ENCODE measurements around the gene MRNIP.
"Not testable (repeated sequence)": the region's sequence is repeated elsewhere in the genome, so short reads cannot be mapped to it uniquely, and the experiment has no call there.

MRNIP gene

GRCh38 chr5:179837076-179838011, 21.3 kb downstream of the MRNIP start:
- no peaks in the 10 kb centered on the region for H3K4me1 ChIP-seq (ENCODE audit: control insufficient read depth, low read length)
- H3K79me2 ChIP-seq (ENCODE audit: control insufficient read depth, low read length): no peaks in the 10 kb centered on the region
- H3K27me3 ChIP-seq (ENCODE audit: control insufficient read depth, low read length): no peaks in the 10 kb centered on the region
- H3K27ac ChIP-seq (ENCODE audit: low read depth, low read length): no peak overlapping the region
- TF ChIP-seq CTCF (IDR thresholded peaks at IDR 0.05; ENCODE audit: low read depth, low read length, poor library complexity, severe bottlenecking) (no peak), EZH2phosphoT487 (IDR thresholded peaks at IDR 0.05; ENCODE audit: borderline replicate concordance, low read length) (no peak)
- H3K4me2 ChIP-seq (ENCODE audit: low read length): no peak overlapping the region
- no peaks in the 10 kb centered on the region for H3K9me3 ChIP-seq (ENCODE audit: control insufficient read depth, insufficient read depth, low read length)
- H3K4me3 ChIP-seq (ENCODE audit: low read length): no peak overlapping the region
- peaks cover 51% of the 10 kb centered on the region for H3K36me3 ChIP-seq (ENCODE audit: control insufficient read depth, low read length)
- H4K20me1 ChIP-seq (ENCODE audit: control insufficient read depth, insufficient read depth, low read depth, low read length): no peaks in the 10 kb centered on the region
- no peaks in the 10 kb centered on the region for H3K9me2 ChIP-seq (replicated peaks; ENCODE audit: control insufficient read depth, low read length)
- no peaks in the 10 kb centered on the region for H3F3A ChIP-seq (ENCODE audit: control insufficient read depth, insufficient read depth)

- no peaks in the 10 kb centered on the region for H3K9me3 ChIP-seq (ENCODE audit: control insufficient read depth, insufficient read depth, low read length)
- no peaks in the 10 kb centered on the region for H3K9me2 ChIP-seq (replicated peaks; ENCODE audit: control insufficient read depth, low read length)
- no peak overlapping the region for H3K27ac ChIP-seq (ENCODE audit: low read depth, low read length)
- H3F3A ChIP-seq (ENCODE audit: control insufficient read depth, insufficient read depth): no peaks in the 10 kb centered on the region
- H3K4me2 ChIP-seq (ENCODE audit: low read length): no peak overlapping the region
- no peaks in the 10 kb centered on the region for H3K79me2 ChIP-seq (ENCODE audit: control insufficient read depth, low read length)
- no peak for TF ChIP-seq CTCF (IDR thresholded peaks at IDR 0.05; ENCODE audit: low read depth, low read length, poor library complexity, severe bottlenecking)
- TF ChIP-seq EZH2phosphoT487 (IDR thresholded peaks at IDR 0.05; ENCODE audit: borderline replicate concordance, low read length): no peak
- no peak overlapping the region for H3K4me3 ChIP-seq (ENCODE audit: low read length)
- no peaks in the 10 kb centered on the region for H4K20me1 ChIP-seq (ENCODE audit: control insufficient read depth, insufficient read depth, low read depth, low read length)
- H3K36me3 ChIP-seq (ENCODE audit: control insufficient read depth, low read length): peaks cover 52% of the 10 kb centered on the region
- no peaks in the 10 kb centered on the region for H3K27me3 ChIP-seq (ENCODE audit: control insufficient read depth, low read length)
- no peaks in the 10 kb centered on the region for H3K4me1 ChIP-seq (ENCODE audit: control insufficient read depth, low read length)
These were observed 22.2 kb downstream of the MRNIP start for GRCh38 chr5:179836225-179837019.

- H3K4me3 ChIP-seq (ENCODE audit: low read length); H3K27ac ChIP-seq (ENCODE audit: low read depth, low read length); H3K9me3 ChIP-seq (ENCODE audit: control insufficient read depth, insufficient read depth, low read length); H3K79me2 ChIP-seq (ENCODE audit: control insufficient read depth, low read length); H4K20me1 ChIP-seq (ENCODE audit: control insufficient read depth, insufficient read depth, low read depth, low read length); H3K4me2 ChIP-seq (ENCODE audit: low read length); H3K9me2 ChIP-seq (replicated peaks; ENCODE audit: control insufficient read depth, low read length); H3F3A ChIP-seq (ENCODE audit: control insufficient read depth, insufficient read depth); H3K27me3 ChIP-seq (ENCODE audit: control insufficient read depth, low read length); H3K4me1 ChIP-seq (ENCODE audit: control insufficient read depth, low read length): not testable (repeated sequence)
- H3K36me3 ChIP-seq (ENCODE audit: control insufficient read depth, low read length): peaks cover 52% of the 10 kb centered on the region
These were observed 23.7 kb downstream of the MRNIP start for GRCh38 chr5:179834871-179835270.

- H3K9me3 ChIP-seq (ENCODE audit: control insufficient read depth, insufficient read depth, low read length): no peaks in the 10 kb centered on the region
- peaks cover 53% of the 10 kb centered on the region for H3K36me3 ChIP-seq (ENCODE audit: control insufficient read depth, low read length)
- H3K79me2 ChIP-seq (ENCODE audit: control insufficient read depth, low read length): no peaks in the 10 kb centered on the region
- H4K20me1 ChIP-seq (ENCODE audit: control insufficient read depth, insufficient read depth, low read depth, low read length): no peaks in the 10 kb centered on the region
- H3K4me3 ChIP-seq (ENCODE audit: low read length): no peak overlapping the region
- no peaks in the 10 kb centered on the region for H3K4me1 ChIP-seq (ENCODE audit: control insufficient read depth, low read length)
- TF ChIP-seq CTCF (IDR thresholded peaks at IDR 0.05; ENCODE audit: low read depth, low read length, poor library complexity, severe bottlenecking) (no peak), EZH2phosphoT487 (IDR thresholded peaks at IDR 0.05; ENCODE audit: borderline replicate concordance, low read length) (no peak)
- H3K27ac ChIP-seq (ENCODE audit: low read depth, low read length): no peak overlapping the region
- no peak overlapping the region for H3K4me2 ChIP-seq (ENCODE audit: low read length)
- no peaks in the 10 kb centered on the region for H3F3A ChIP-seq (ENCODE audit: control insufficient read depth, insufficient read depth)
- no peaks in the 10 kb centered on the region for H3K9me2 ChIP-seq (replicated peaks; ENCODE audit: control insufficient read depth, low read length)
- no peaks in the 10 kb centered on the region for H3K27me3 ChIP-seq (ENCODE audit: control insufficient read depth, low read length)
These were observed 24.5 kb downstream of the MRNIP start for GRCh38 chr5:179834120-179834519.
